ENCODE data around the gene WDPCP.

The WDPCP gene

DNA sequence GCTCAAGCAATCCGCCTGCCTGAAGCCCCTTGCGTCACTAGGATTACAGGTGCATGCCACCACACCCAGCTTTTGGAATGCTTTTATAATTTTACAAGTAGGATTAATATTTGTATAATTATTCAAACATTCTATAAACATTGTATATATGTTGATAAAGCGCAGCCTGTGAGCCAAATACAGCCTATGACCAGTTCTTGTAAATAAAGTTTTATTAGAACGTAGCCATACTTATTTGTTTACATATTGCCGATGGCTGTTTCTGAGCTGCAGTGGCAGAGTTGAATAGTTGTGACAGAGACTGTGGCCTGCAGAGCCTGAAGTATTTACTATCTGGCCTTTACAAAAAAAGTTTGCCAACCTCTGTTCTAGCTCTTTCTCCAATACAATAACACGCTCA is 305.0 kb downstream of the WDPCP start:
- Histone ChIP-seq H3K18ac (ENCODE audit: low read depth in 1 of 2, low read length in 2 of 2) (no peak overlapping the region), H2BK5ac (ENCODE audit: low read depth, low read length, poor library complexity, severe bottlenecking) (no peak overlapping the region), H2AK5ac (ENCODE audit: low read length, severe bottlenecking) (no peak overlapping the region), H3K4me1 (ENCODE audit: control insufficient read depth, insufficient read depth, low read depth, low read length) (no peaks in the 10 kb centered on the region), H3K79me1 (replicated peaks; ENCODE audit: low read length, poor library complexity, severe bottlenecking) (no peaks in the 10 kb centered on the region), H4K91ac (ENCODE audit: low read length) (no peak overlapping the region), H2BK15ac (ENCODE audit: low read depth, poor library complexity, severe bottlenecking) (no peak overlapping the region), H2BK12ac (ENCODE audit: low read length in 2 of 2) (no peak overlapping the region), H2BK120ac (ENCODE audit: low read depth, low read length) (no peak overlapping the region), H3K4ac (ENCODE audit: low read depth in 1 of 2, low read length in 2 of 2) (no peak overlapping the region), H3K14ac (ENCODE audit: low read length in 2 of 2) (no peak overlapping the region), H4K8ac (ENCODE audit: low read length) (no peak overlapping the region), H2AFZ (ENCODE audit: low read depth, low read length) (no peak overlapping the region), H3K4me3 (ENCODE audit: insufficient read depth in 1 of 2, low read depth in 1 of 2, low read length in 2 of 2) (no peak overlapping the region), H3K4me2 (ENCODE audit: low read length, poor library complexity, severe bottlenecking) (no peak overlapping the region), H3K36me3 (ENCODE audit: control insufficient read depth in 1 of 2, insufficient read depth in 2 of 2, low read depth in 1 of 2, low read length in 2 of 2) (no peaks in the 10 kb centered on the region), H3K9ac (ENCODE audit: low read length) (no peak overlapping the region), H3K27ac (ENCODE audit: low read length, poor library complexity, severe bottlenecking) (no peak overlapping the region), H3K27me3 (ENCODE audit: control insufficient read depth in 1 of 2, insufficient read depth in 1 of 2, low read length in 2 of 2) (no peaks in the 10 kb centered on the region), H3K23ac (ENCODE audit: low read length in 2 of 2) (no peak overlapping the region), H3K9me3 (ENCODE audit: control insufficient read depth, low read length) (peaks cover 39% of the 10 kb centered on the region)
- DNase-seq, result no peak
- 100% methylated on average over 1 of the region's 6 CpGs for WGBS

DNA sequence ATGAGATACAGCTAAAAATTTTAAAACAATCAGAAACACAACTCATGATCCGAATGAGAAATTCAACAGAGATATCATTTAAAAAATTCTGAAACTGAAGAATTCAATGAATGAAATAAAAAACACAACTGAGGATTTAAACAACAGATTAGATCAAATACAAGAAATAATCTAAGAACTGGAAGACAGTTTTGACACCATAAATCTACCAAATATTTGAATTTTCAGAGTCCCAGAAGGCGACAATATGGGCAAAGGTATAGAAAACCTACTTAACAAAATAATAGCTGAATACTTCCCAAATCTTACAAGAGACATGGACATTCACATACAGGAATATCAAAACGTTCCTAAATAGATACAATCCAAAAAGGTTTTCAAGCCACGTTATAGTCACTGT is 315.7 kb downstream of the WDPCP start:
- H4K8ac ChIP-seq (ENCODE audit: low read length), result no peak overlapping the region
- DNase-seq, result no peak

DNA sequence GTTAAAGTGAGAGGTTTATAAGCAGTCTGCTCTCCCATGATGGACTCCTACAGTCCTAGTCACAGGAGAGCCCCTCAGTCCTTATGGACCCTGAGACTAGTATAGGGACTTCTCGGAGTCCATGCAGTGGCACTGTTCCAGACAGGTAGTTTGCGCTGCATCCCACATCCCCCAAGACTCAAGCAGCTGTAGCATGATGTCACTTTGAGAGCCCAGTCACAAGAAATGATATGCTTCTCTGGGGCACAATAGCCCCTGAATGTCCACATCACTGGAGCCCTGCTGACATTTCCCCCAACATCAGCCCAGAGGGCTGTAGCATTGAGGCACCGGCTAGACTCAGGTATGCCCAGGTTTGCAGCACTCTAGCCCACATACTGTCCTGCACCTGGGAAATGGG is 317.6 kb downstream of the WDPCP start:
- no peak for DNase-seq
- Histone ChIP-seq H2BK120ac (ENCODE audit: low read depth, low read length) (no peak overlapping the region), H2AFZ (ENCODE audit: low read depth, low read length) (no peak overlapping the region), H2BK5ac (ENCODE audit: low read depth, low read length, poor library complexity, severe bottlenecking) (no peak overlapping the region), H4K8ac (ENCODE audit: low read length) (no peak overlapping the region), H3K9me3 (ENCODE audit: control insufficient read depth, low read length) (peaks cover 35% of the 10 kb centered on the region), H3K4ac (ENCODE audit: low read depth in 1 of 2, low read length in 2 of 2) (no peak overlapping the region), H3K4me3 (ENCODE audit: insufficient read depth in 1 of 2, low read depth in 1 of 2, low read length in 2 of 2) (no peak overlapping the region), H2BK15ac (ENCODE audit: low read depth, poor library complexity, severe bottlenecking) (no peak overlapping the region), H4K91ac (ENCODE audit: low read length) (no peak overlapping the region), H3K27ac (ENCODE audit: low read length, poor library complexity, severe bottlenecking) (no peak overlapping the region), H2AK5ac (ENCODE audit: low read length, severe bottlenecking) (no peak overlapping the region), H3K36me3 (ENCODE audit: control insufficient read depth in 1 of 2, insufficient read depth in 2 of 2, low read depth in 1 of 2, low read length in 2 of 2) (peaks cover 0 to 4% of the 10 kb centered on the region in 2 experiments), H3K27me3 (ENCODE audit: control insufficient read depth in 1 of 2, insufficient read depth in 1 of 2, low read length in 2 of 2) (no peaks in the 10 kb centered on the region), H3K4me2 (ENCODE audit: low read length, poor library complexity, severe bottlenecking) (no peak overlapping the region), H3K79me1 (replicated peaks; ENCODE audit: low read length, poor library complexity, severe bottlenecking) (peaks cover 9% of the 10 kb centered on the region), H2BK12ac (ENCODE audit: low read length in 2 of 2) (no peak overlapping the region), H3K4me1 (ENCODE audit: control insufficient read depth, insufficient read depth, low read depth, low read length) (no peaks in the 10 kb centered on the region), H3K9ac (ENCODE audit: low read length) (no peak overlapping the region), H3K23ac (ENCODE audit: low read length in 2 of 2) (no peak overlapping the region), H3K14ac (ENCODE audit: low read length in 2 of 2) (no peak overlapping the region), H3K18ac (ENCODE audit: low read depth in 1 of 2, low read length in 2 of 2) (no peak overlapping the region)
- 95% methylated on average over 3 of the region's 3 CpGs for WGBS

More for the DNA sequence above, 315.7 kb downstream of the WDPCP start:
- Histone ChIP-seq H3K4me3 (ENCODE audit: insufficient read depth in 1 of 2, low read depth in 1 of 2, low read length in 2 of 2) (no peak overlapping the region), H2BK12ac (ENCODE audit: low read length in 2 of 2) (no peak overlapping the region), H3K4me2 (ENCODE audit: low read length, poor library complexity, severe bottlenecking) (no peak overlapping the region), H2AK5ac (ENCODE audit: low read length, severe bottlenecking) (no peak overlapping the region), H3K4me1 (ENCODE audit: control insufficient read depth, insufficient read depth, low read depth, low read length) (no peaks in the 10 kb centered on the region), H2BK120ac (ENCODE audit: low read depth, low read length) (no peak overlapping the region), H3K23ac (ENCODE audit: low read length in 2 of 2) (no peak overlapping the region), H3K4ac (ENCODE audit: low read depth in 1 of 2, low read length in 2 of 2) (no peak overlapping the region), H3K9me3 (ENCODE audit: control insufficient read depth, low read length) (peaks cover 41% of the 10 kb centered on the region), H3K27me3 (ENCODE audit: control insufficient read depth in 1 of 2, insufficient read depth in 1 of 2, low read length in 2 of 2) (no peaks in the 10 kb centered on the region), H3K36me3 (ENCODE audit: control insufficient read depth in 1 of 2, insufficient read depth in 2 of 2, low read depth in 1 of 2, low read length in 2 of 2) (peaks cover 0 to 4% of the 10 kb centered on the region in 2 experiments), H3K18ac (ENCODE audit: low read depth in 1 of 2, low read length in 2 of 2) (no peak overlapping the region), H3K14ac (ENCODE audit: low read length in 2 of 2) (no peak overlapping the region), H3K9ac (ENCODE audit: low read length) (no peak overlapping the region), H2BK15ac (ENCODE audit: low read depth, poor library complexity, severe bottlenecking) (no peak overlapping the region), H2AFZ (ENCODE audit: low read depth, low read length) (no peak overlapping the region), H3K79me1 (replicated peaks; ENCODE audit: low read length, poor library complexity, severe bottlenecking) (peaks cover 12% of the 10 kb centered on the region), H2BK5ac (ENCODE audit: low read depth, low read length, poor library complexity, severe bottlenecking) (no peak overlapping the region), H4K91ac (ENCODE audit: low read length) (no peak overlapping the region), H3K27ac (ENCODE audit: low read length, poor library complexity, severe bottlenecking) (no peak overlapping the region)
- WGBS, result 76% methylated on average over 3 of the region's 4 CpGs

DNA sequence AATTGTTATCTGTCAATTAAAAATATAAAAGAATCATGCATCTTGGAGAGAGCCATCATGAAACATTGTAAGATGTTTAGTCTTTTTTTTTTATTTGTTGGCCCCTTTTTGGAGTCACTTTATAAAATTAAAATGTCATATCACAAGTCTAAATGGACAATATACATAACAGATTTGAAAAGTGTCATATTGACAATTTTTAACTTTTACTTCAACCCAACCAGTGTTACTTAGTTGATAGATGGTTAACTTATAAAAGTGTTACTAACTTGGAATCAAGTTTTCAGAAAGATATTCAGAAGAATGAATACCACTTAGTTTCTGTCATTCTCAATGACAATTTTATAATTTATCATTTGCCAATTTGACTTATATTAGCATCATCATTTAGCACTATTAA is 319.3 kb downstream of the WDPCP start:
- no peak overlapping the region for H2BK120ac ChIP-seq (ENCODE audit: low read depth, low read length)
- no peak overlapping the region for H2BK5ac ChIP-seq (ENCODE audit: low read depth, low read length, poor library complexity, severe bottlenecking)
- no peak overlapping the region for H2BK12ac ChIP-seq (ENCODE audit: low read length in 2 of 2)
- H3K14ac ChIP-seq (ENCODE audit: low read length in 2 of 2), result no peak overlapping the region
- H4K8ac ChIP-seq (ENCODE audit: low read length), result no peak overlapping the region
- no peak overlapping the region for H3K27ac ChIP-seq (ENCODE audit: low read length, poor library complexity, severe bottlenecking)
- H3K23ac ChIP-seq (ENCODE audit: low read length in 2 of 2), result no peak overlapping the region
- H3K18ac ChIP-seq (ENCODE audit: low read depth in 1 of 2, low read length in 2 of 2), result no peak overlapping the region
- peaks cover 9% of the 10 kb centered on the region for H3K79me1 ChIP-seq (replicated peaks; ENCODE audit: low read length, poor library complexity, severe bottlenecking)
- H3K4me2 ChIP-seq (ENCODE audit: low read length, poor library complexity, severe bottlenecking), result no peak overlapping the region
- no peak overlapping the region for H3K4ac ChIP-seq (ENCODE audit: low read depth in 1 of 2, low read length in 2 of 2)
- H4K91ac ChIP-seq (ENCODE audit: low read length), result no peak overlapping the region
- no peak overlapping the region for H3K9ac ChIP-seq (ENCODE audit: low read length)
- H2BK15ac ChIP-seq (ENCODE audit: low read depth, poor library complexity, severe bottlenecking), result no peak overlapping the region
- no peak overlapping the region for H2AFZ ChIP-seq (ENCODE audit: low read depth, low read length)
- peaks cover 24% of the 10 kb centered on the region for H3K9me3 ChIP-seq (ENCODE audit: control insufficient read depth, low read length)
- H3K27me3 ChIP-seq (ENCODE audit: control insufficient read depth in 1 of 2, insufficient read depth in 1 of 2, low read length in 2 of 2), result no peaks in the 10 kb centered on the region
- no peak for DNase-seq
- H3K36me3 ChIP-seq (ENCODE audit: control insufficient read depth in 1 of 2, insufficient read depth in 2 of 2, low read depth in 1 of 2, low read length in 2 of 2), result peaks cover 0 to 4% of the 10 kb centered on the region in 2 experiments
- no peaks in the 10 kb centered on the region for H3K4me1 ChIP-seq (ENCODE audit: control insufficient read depth, insufficient read depth, low read depth, low read length)
- no peak overlapping the region for H3K4me3 ChIP-seq (ENCODE audit: insufficient read depth in 1 of 2, low read depth in 1 of 2, low read length in 2 of 2)
- no peak overlapping the region for H2AK5ac ChIP-seq (ENCODE audit: low read length, severe bottlenecking)

All from mesenchymal stem cell (in vitro differentiated cells and primary cell).